ENCODE measurements around the gene RPAP2.

DNA sequence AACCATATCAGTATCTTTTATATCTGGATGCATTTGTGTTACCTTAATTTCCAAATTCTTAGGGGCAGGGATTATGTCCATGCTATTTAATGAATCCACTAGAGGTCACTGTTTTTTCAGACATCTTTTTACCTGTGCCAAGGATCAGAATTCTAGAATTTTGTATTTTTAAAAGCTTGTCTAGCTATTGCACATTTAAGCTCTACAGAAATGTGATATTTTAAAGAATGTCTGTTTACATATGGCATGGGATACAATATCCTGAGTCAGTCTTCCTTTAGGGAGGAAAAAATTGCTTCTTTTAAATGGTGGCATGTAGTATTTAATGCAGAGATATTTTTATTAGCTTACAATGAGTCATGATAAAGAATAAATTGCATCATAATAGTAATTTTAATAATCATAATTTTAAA is 11.3 kb downstream of the RPAP2 start:
- TF ChIP-seq RORB (CRISPR knock-in tag; IDR thresholded peaks at IDR 0.05) (no peak), ZNF416 (CRISPR knock-in tag; IDR thresholded peaks at IDR 0.05) (no peak), FOXP1 (CRISPR knock-in tag; IDR thresholded peaks at IDR 0.05; ENCODE audit: borderline replicate concordance) (no peak), USF1 (CRISPR knock-in tag; IDR thresholded peaks at IDR 0.05) (no peak), TCF7 (CRISPR knock-in tag; IDR thresholded peaks at IDR 0.05; ENCODE audit: low read depth) (no peak), CTCF (IDR thresholded peaks at IDR 0.05) (no peak), ZNF138 (CRISPR knock-in tag; conservative IDR thresholded peaks at IDR 0.05) (no peak), FOXP4 (CRISPR knock-in tag; IDR thresholded peaks at IDR 0.05) (no peak), PRDM15 (CRISPR knock-in tag; IDR thresholded peaks at IDR 0.05) (no peak), ELF4 (CRISPR knock-in tag; IDR thresholded peaks at IDR 0.05; ENCODE audit: low read depth) (no peak), ZNF232 (CRISPR knock-in tag; IDR thresholded peaks at IDR 0.05) (no peak), NR1H2 (CRISPR knock-in tag; IDR thresholded peaks at IDR 0.05) (no peak), NFATC4 (CRISPR knock-in tag; IDR thresholded peaks at IDR 0.05) (no peak)
- TF ChIP-seq, protein P1, sequence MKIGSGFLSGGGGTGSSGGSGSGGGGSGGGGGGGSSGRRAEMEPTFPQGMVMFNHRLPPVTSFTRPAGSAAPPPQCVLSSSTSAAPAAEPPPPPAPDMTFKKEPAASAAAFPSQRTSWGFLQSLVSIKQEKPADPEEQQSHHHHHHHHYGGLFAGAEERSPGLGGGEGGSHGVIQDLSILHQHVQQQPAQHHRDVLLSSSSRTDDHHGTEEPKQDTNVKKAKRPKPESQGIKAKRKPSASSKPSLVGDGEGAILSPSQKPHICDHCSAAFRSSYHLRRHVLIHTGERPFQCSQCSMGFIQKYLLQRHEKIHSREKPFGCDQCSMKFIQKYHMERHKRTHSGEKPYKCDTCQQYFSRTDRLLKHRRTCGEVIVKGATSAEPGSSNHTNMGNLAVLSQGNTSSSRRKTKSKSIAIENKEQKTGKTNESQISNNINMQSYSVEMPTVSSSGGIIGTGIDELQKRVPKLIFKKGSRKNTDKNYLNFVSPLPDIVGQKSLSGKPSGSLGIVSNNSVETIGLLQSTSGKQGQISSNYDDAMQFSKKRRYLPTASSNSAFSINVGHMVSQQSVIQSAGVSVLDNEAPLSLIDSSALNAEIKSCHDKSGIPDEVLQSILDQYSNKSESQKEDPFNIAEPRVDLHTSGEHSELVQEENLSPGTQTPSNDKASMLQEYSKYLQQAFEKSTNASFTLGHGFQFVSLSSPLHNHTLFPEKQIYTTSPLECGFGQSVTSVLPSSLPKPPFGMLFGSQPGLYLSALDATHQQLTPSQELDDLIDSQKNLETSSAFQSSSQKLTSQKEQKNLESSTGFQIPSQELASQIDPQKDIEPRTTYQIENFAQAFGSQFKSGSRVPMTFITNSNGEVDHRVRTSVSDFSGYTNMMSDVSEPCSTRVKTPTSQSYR (CRISPR knock-in tag; IDR thresholded peaks at IDR 0.05): no peak

Measured in WTC11 (cell line).